HepG2 (cell line): ENCODE data around the gene RNU6-8. TPM values are rescaled to one million over a fixed set of nuclear protein-coding genes. Genes with fewer than 3 reads are reported as not detected.

Experiments used
- ATAC-seq: fragments of 200-7000 bp; cut with Tn5 transposase; 3 replicates; pipeline ENCODE4 v1.9.1; 2020; ENCODE audit warnings: mild to moderate bottlenecking, moderate library complexity
- BruUV-seq: library from RNA; stranded (reverse); fragments of 400-500 nt; replicated peaks from 2 replicates; lab custom pipeline; 2021; lab: Mats Ljungman, UMichigan
- CTCF ChIA-PET: fragments of 300-600 bp; formaldehyde crosslinking; extraction: SDS; loops from one replicate; lab custom pipeline; 2021; ENCODE audit warnings: low total read pairs, inconsistent platforms, low intra/inter-chr PET ratio; lab: Yijun Ruan, JAX
- POLR2A ChIA-PET: fragments of 350-600 bp; sonication (Branson Sonifier 250); formaldehyde crosslinking; loops from one replicate; lab custom pipeline; 2020; ENCODE audit warnings: antibody characterized with exemption, inconsistent platforms; lab: Yijun Ruan, JAX
- DNase-seq: peaks from one replicate; pipeline ENCODE4 v3.0.0-alpha.2; 2015; ENCODE audit warnings: low spot score
- FAIRE-seq: peaks from 3 replicates; lab custom pipeline; 2011; peaks lifted over from hg19 to GRCh38; lab: Jason Lieb, UNC
- H2AFZ ChIP-seq: one replicate; pipeline ENCODE4 v1.6.1; 2011; ENCODE audit warnings: low read length, inconsistent platforms
- H3K27ac ChIP-seq: fragments of 300-600 bp; 3 replicates; pipeline ENCODE4 v1.8.0; 2011; ENCODE audit warnings: mixed run types, mild to moderate bottlenecking, mixed read lengths, low read length, inconsistent platforms; ENCODE audit not compliant: insufficient read depth; ENCODE audit errors: extremely low read length
- H3K27me3 ChIP-seq, 2 experiments: fragments of 200-600 bp in 1 of 2; 2 replicates in 1 of 2; 3 replicates in 1 of 2; pipeline versions ENCODE4 v1.6.0 to v1.8.0; 2011; ENCODE audit warnings: low read length in 2 of 2, mild to moderate bottlenecking in 2 of 2, moderate library complexity in 2 of 2, inconsistent platforms in 1 of 2; ENCODE audit not compliant: insufficient read depth in 2 of 2, control insufficient read depth in 1 of 2
- H3K36me3 ChIP-seq, 2 experiments: fragments of 200-600 bp in 1 of 2; replicated peaks in 1 of 2; 2 replicates in 1 of 2; 3 replicates in 1 of 2; pipeline versions ENCODE4 v1.5.1 to v1.8.0; 2011; ENCODE audit warnings: low read length in 2 of 2, inconsistent platforms in 1 of 2; ENCODE audit not compliant: insufficient read depth in 2 of 2, control insufficient read depth in 1 of 2
- H3K4me1 ChIP-seq: 2 replicates; pipeline ENCODE4 v1.5.1; 2012; ENCODE audit warnings: low read length, inconsistent platforms; ENCODE audit not compliant: insufficient read depth
- H3K4me2 ChIP-seq: 2 replicates; pipeline ENCODE4 v1.6.0; 2011; ENCODE audit warnings: low read depth, low read length, inconsistent platforms
- H3K4me3 ChIP-seq, 3 experiments: fragments of 200-600 bp in 1 of 3; sonication (generic), shearing (Covaris generic) in 1 of 3; replicated peaks in 1 of 3; 2 replicates each; pipeline ENCODE4 v1.5.1; 2011 to 2016; ENCODE audit warnings: low read length in 3 of 3, inconsistent platforms in 2 of 3, low read depth in 2 of 3, mild to moderate bottlenecking in 2 of 3, control low read depth in 1 of 3, mixed read lengths in 1 of 3; ENCODE audit not compliant: insufficient read depth in 1 of 3
- H3K79me2 ChIP-seq: one replicate; pipeline ENCODE4 v1.6.1; 2011; ENCODE audit warnings: low read length, inconsistent platforms; ENCODE audit not compliant: insufficient read depth
- H3K9ac ChIP-seq: 2 replicates; pipeline ENCODE4 v1.6.0; 2011; ENCODE audit warnings: mild to moderate bottlenecking, low read depth, low read length, inconsistent platforms; ENCODE audit not compliant: insufficient read depth
- H3K9me3 ChIP-seq: 2 replicates; pipeline ENCODE4 v1.5.1; 2012; ENCODE audit warnings: mild to moderate bottlenecking, low read length
- H4K20me1 ChIP-seq: 2 replicates; pipeline ENCODE4 v1.6.0; 2011; ENCODE audit warnings: inconsistent platforms, mild to moderate bottlenecking, low read length, moderate library complexity; ENCODE audit not compliant: insufficient read depth
- GABPA ChIP-seq, 2 experiments: IDR thresholded peaks; 2 replicates each; pipeline ENCODE4 v1.6.1; 2011 to 2016; ENCODE audit warnings: low read depth in 2 of 2, low read length in 1 of 2, missing biosample characterization in 1 of 2, missing genetic modification characterization in 1 of 2
- NFIC ChIP-seq: IDR thresholded peaks from 2 replicates; pipeline ENCODE4 v1.6.1; 2012; ENCODE audit warnings: mild to moderate bottlenecking, low read length, inconsistent platforms
- ZBTB38 ChIP-seq: sonication (generic); formaldehyde crosslinking; IDR thresholded peaks from 2 replicates; pipeline ENCODE4 v1.5.1; 2020; ENCODE audit warnings: mild to moderate bottlenecking, missing genetic modification reagents
- ZNF264 ChIP-seq: sonication (generic); formaldehyde crosslinking; IDR thresholded peaks from 2 replicates; pipeline ENCODE4 v1.4.0; 2020; ENCODE audit warnings: missing genetic modification reagents
- ZNF777 ChIP-seq: sonication (generic); formaldehyde crosslinking; IDR thresholded peaks from 2 replicates; pipeline ENCODE4 v1.4.0; 2020; ENCODE audit warnings: missing genetic modification reagents
- WGBS: methylation state at CpG from one replicate; pipeline ENCODE4 v1.1.6; 2017; ENCODE audit warnings: low lambda C conversion rate; 5-methylcytosine and 5-hydroxymethylcytosine counted together
- in situ Hi-C: cut with HindIII; loops from 2 replicates; pipeline ENCODE4 v1.10.0; 2017; ENCODE audit warnings: low pct_unique_long_range_greater_than_20kb; ENCODE audit not compliant: extremely low pct_ligation_motif_present
- intact Hi-C: fragments of 100-400 bp; cut with micrococcal nuclease; formaldehyde crosslinking; loops from one replicate; pipeline ENCODE4 v1.10.0; 2022; ENCODE audit not compliant: unreplicated experiment
- polyA plus RNA-seq, 8 experiments: library from polyadenylated mRNA; depleted of rRNA in 3 of 8; stranded (reverse) in 7 of 8; unstranded in 1 of 8; fragments of >200 nt; fragmentation: Illumina TruSeq in 4 of 8; extraction: Trizol in 4 of 8; gene quantifications; 2 replicates each; pipeline versions ENCODE4 v1.2.1 to v1.2.3, GENCODE V29; 2011 to 2016; ENCODE audit warnings: low read depth in 4 of 8, missing spikeins in 1 of 8, mixed read lengths in 1 of 8; ENCODE audit not compliant: insufficient read depth in 1 of 8
- total RNA-seq, 5 experiments: library from RNA; depleted of rRNA; stranded (reverse); fragments of >200 nt; fragmentation: Illumina TruSeq; extraction: Trizol; gene quantifications; 2 replicates each; pipeline ENCODE4 v1.2.3, GENCODE V29; 2016; ENCODE audit warnings: low read depth in 1 of 5

RNU6-8 gene
- total and polyA plus RNA-seq, 2 of the 13 experiments (the other 11 are each of a cell fraction or from before 2014, with no cell fraction given): under 0.01 TPM; not detected in 1

- BruUV-seq: no TSS peak
- TF ChIP-seq ZNF264: no peak
- TF ChIP-seq GABPA (IDR thresholded peaks at IDR 0.05; ENCODE audit: low read depth, low read length): 0 out of 2 replicates have a peak, but pooled peaks have one; percentile 7
- no peak for TF ChIP-seq GABPA (CRISPR knock-in tag; IDR thresholded peaks at IDR 0.05; ENCODE audit: low read depth)
- Histone ChIP-seq H3K27me3 (no peaks in the 10 kb centered on the region), H3K9me3 (no peaks in the 10 kb centered on the region), H3K36me3 (no peaks in the 10 kb centered on the region), H3K27ac (no peak overlapping the region), H4K20me1 (no peaks in the 10 kb centered on the region), H3K79me2 (no peaks in the 10 kb centered on the region), H3K4me2 (no peak overlapping the region), H3K4me3 (no peak overlapping the region), H3K4me1 (no peaks in the 10 kb centered on the region), H3K9ac (no peak overlapping the region), H2AFZ (no peak overlapping the region)
- no peak for FAIRE-seq
- no peak for ATAC-seq
- no peak for DNase-seq
- POLR2A ChIA-PET: interaction anchor here (0.7 to 1.8 kb wide), 2 partner anchors 9 to 113 kb away, joined by 3 to 7 read pairs; partner anchors contain the start of gene RNU6-8
- CTCF ChIA-PET: no interaction called here
- in situ Hi-C loops (no loop called here), intact Hi-C loops (no loop called here)
Observed at GRCh38 chr14:32212833-32213232, 9.8 kb upstream of the RNU6-8 start.

GRCh38 chr14:32211068-32211404 is 8.0 kb upstream of the RNU6-8 start:
- H3K27ac ChIP-seq: no peak overlapping the region
- no peaks in the 10 kb centered on the region for H4K20me1 ChIP-seq
- no peak overlapping the region for H3K4me2 ChIP-seq
- H3K9ac ChIP-seq: no peak overlapping the region
- H3K9me3 ChIP-seq: no peaks in the 10 kb centered on the region
- no TSS peak for BruUV-seq
- DNase-seq: no peak
- H3K36me3 ChIP-seq: no peaks in the 10 kb centered on the region
- POLR2A ChIA-PET: no interaction called here
- FAIRE-seq: no peak
- in situ Hi-C loops: no loop called here
- CTCF ChIA-PET: no interaction called here
- TF ChIP-seq NFIC (no peak), ZBTB38 (CRISPR knock-in tag) (no peak), ZNF777 (CRISPR knock-in tag) (peak; percentile 19; the same call in 1 of the 2 replicates)
- TF ChIP-seq, all 625 proteins: peak for 1
- 77% methylated on average over 3 of the region's 3 CpGs for WGBS
- Histone ChIP-seq H3K27me3 (no peaks in the 10 kb centered on the region; a peak in 1 of 5 replicates), H2AFZ (no peak overlapping the region), H3K79me2 (no peaks in the 10 kb centered on the region), H3K4me1 (no peaks in the 10 kb centered on the region), H3K4me3 (no peak overlapping the region)
- intact Hi-C loops: no loop called here
- peak; percentile 86 for ATAC-seq
